Uterus (tissue), 2 donors: ENCODE data around the gene UMPS.

Experiments
- POLR2A ChIP-seq, 2 donors: fragments of 450-650 bp; IDR thresholded peaks; one replicate each; pipeline ENCODE4 v1.6.1; 2016; ENCODE audit warnings: antibody characterized with exemption in 2 of 2, mild to moderate bottlenecking in 1 of 2, moderate library complexity in 1 of 2
- TF ChIP-seq, protein P1 (sequence below), 4 experiments: fragments of 200-600 bp in 2 of 4; fragments of 450-650 bp in 2 of 4; sonication (generic) in 2 of 4; IDR thresholded peaks; one replicate each; pipeline ENCODE4 v1.5.1; 2016 to 2019; ENCODE audit warnings: antibody characterized with exemption in 4 of 4, mild to moderate bottlenecking in 2 of 4, moderate library complexity in 1 of 4

GRCh38 chr3:124700880-124701684 is 29.2 kb upstream of the UMPS start:
- TF ChIP-seq, protein P1, sequence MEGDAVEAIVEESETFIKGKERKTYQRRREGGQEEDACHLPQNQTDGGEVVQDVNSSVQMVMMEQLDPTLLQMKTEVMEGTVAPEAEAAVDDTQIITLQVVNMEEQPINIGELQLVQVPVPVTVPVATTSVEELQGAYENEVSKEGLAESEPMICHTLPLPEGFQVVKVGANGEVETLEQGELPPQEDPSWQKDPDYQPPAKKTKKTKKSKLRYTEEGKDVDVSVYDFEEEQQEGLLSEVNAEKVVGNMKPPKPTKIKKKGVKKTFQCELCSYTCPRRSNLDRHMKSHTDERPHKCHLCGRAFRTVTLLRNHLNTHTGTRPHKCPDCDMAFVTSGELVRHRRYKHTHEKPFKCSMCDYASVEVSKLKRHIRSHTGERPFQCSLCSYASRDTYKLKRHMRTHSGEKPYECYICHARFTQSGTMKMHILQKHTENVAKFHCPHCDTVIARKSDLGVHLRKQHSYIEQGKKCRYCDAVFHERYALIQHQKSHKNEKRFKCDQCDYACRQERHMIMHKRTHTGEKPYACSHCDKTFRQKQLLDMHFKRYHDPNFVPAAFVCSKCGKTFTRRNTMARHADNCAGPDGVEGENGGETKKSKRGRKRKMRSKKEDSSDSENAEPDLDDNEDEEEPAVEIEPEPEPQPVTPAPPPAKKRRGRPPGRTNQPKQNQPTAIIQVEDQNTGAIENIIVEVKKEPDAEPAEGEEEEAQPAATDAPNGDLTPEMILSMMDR (IDR thresholded peaks at IDR 0.05): no peak
- TF ChIP-seq POLR2A (IDR thresholded peaks at IDR 0.05): no peak
